Activated naive CD8-positive, alpha-beta T cell treated with anti-CD3 and anti-CD28 coated beads, Interleukin-2, amount 50 U/mL, for 16 hours (primary cell): Measurements from ENCODE around the gene IFIT5.
"Not testable (repeated sequence)": the region's sequence is repeated elsewhere in the genome, so short reads cannot be mapped to it uniquely, and the experiment has no call there.

ENCODE experiments used
- DNase-seq: peaks from one replicate; pipeline ENCODE4 v3.0.0-alpha.2; 2020; ENCODE audit warnings: low read depth, low spot score

IFIT5 gene

DNA sequence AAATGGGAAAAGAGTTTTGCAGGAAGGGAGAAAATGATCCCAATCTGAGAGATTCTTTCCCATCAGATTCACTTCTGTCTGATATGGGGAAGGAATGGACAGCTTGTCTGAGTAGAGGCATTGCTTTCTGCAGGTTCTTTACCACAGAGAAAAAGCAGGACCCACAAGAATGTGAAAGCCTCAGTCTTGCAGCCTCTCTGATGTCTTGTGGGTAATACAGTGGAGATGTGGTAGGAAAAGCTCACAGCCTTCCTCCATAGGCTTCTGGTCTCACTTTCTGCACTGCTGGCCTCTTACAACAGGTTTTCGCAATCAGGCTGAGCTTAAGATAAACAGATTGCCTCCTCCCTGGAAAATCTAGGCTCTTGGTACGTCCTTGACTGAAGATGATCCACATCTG lies 21.4 kb upstream of the IFIT5 start:
- DNase-seq = no peak

DNA sequence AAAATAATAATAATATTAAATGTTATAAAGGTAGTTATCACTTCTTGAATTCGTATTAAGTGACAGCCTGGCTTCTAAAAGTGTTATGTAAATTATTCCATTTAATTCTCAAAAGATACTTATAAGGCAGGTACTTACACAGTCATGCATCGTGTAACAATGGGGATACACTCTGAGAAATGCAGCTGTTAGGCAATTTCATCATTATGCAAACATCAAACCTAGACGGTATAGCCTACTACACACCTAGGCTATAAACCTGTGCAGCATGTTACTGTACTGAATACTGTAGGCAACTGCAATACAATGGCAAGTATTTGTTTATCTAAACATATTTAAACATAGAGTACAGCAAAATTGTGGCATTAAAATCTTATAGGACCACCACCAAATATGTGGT lies 20.5 kb upstream of the IFIT5 start:
- DNase-seq = no peak

DNA sequence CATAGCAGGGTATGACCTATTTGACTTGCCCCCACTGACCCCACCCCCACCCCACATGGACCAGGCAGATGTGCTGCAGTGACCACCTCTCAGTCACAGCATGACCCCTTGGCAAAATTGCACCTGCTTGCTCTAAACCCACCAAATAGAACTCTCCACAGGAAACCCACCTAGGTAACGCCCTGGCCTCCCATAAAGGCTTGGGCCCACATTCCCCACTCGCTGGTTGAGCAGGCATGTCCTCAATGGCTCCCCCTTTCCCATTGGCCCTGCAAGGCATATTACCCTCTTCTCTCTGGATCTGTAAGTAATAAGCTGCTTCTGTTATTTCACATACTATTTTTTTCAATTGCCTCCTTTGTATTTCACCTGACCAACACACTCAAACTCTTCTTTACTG lies 19.2 kb upstream of the IFIT5 start:
- DNase-seq = no peak

DNA sequence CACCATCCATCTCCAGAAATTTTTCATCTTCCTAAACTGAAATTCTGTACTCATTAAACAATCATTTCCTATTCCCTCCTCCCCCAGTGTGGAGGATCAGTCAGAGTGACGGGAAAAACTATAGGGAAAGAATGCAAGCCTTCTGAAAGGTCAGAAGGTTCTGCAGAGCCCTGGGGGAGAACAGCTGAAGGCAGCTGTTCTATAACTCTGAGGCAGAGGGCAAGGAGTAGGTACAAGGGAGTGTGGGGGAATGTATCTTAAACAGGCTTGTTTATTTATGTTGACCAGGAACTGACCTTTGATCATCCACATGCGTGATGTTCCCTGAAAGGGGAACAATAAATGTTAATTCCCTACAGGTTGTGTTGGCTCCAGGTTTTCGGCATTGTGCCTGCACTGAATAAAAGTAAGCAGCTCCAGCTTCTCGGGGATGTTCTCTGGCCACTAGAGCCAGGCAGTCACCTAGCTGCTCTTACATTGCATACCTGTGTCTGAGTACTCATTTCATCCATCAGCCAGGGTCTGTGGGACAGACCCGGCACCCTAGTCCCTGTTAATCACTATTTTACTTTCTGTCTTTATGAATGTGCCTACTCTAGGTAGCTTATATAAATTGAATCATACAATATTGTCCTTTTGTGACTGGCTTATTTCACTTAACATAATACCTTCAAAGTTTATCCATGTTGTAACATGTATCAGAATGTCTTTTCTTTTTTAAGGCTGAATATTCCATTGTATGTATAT lies 16.2 kb upstream of the IFIT5 start:
- DNase-seq = no peak

DNA sequence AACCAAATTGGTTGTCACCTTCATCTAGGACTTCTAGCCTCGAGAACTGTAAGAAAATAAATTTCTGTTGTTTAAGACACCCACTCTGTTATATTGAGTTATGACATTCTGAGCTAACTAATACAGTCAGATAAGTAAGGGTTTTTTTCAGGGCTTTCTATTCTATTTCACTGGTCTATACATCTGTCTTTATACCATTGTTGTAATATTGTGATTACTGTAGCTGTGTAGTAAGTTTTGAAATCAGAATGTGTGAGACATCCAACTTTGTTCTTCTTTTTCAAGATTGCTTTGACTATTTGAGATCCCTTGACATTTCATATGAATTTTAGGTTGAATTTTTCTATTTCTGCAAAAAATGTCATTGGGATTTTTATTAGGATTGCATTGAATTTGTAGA lies 14.4 kb upstream of the IFIT5 start:
- no peak for DNase-seq

DNA sequence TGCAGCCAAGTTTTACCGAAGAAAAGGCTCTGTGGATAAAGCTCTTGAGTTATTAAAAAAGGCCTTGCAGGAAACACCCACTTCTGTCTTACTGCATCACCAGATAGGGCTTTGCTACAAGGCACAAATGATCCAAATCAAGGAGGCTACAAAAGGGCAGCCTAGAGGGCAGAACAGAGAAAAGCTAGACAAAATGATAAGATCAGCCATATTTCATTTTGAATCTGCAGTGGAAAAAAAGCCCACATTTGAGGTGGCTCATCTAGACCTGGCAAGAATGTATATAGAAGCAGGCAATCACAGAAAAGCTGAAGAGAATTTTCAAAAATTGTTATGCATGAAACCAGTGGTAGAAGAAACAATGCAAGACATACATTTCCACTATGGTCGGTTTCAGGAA lies 11.3 kb upstream of the IFIT5 start:
- no peak for DNase-seq

DNA sequence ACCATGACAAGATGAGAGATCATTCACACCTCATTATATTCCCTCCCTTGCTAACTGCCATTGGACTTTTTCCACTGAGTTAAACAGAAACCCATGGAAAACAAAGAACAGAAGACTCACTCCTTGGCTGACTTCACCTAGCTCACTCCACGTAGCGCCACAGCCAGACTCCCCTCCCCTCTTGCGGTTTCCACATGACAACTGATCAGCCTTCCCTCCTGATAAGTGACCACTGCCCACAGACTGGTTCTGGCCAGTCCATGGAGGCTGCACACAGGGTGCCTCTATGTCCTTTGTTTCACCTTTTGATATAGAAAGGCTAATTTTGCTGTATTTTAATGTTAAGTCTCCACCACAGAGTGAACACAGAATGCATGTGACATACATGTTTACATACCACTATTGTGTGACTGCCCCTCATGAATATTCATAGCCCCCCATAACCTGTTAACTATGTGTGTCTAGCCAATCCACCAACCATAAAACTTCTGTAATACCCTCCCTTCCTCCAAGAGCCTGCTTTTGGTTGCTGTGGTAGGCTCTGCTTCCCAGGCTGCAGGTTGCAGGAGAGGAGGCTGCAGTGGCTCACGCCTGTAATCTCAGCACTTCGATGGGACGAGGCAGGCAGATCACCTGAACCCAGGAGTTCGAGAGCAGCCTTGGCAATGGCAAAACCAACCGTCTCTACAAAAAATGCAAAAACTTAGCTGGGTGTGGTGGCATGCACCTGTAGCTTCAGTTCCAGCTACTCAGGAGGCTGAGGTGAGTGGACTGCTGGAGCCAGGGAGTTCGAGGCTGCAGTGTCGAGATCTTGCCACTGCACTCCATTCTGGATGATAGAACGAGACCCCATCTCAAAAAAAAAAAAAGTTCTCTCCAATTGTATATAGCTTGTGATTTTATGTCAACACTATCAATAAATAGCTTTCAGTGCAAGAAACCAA lies 10.0 kb upstream of the IFIT5 start:
- no peak for DNase-seq

DNA sequence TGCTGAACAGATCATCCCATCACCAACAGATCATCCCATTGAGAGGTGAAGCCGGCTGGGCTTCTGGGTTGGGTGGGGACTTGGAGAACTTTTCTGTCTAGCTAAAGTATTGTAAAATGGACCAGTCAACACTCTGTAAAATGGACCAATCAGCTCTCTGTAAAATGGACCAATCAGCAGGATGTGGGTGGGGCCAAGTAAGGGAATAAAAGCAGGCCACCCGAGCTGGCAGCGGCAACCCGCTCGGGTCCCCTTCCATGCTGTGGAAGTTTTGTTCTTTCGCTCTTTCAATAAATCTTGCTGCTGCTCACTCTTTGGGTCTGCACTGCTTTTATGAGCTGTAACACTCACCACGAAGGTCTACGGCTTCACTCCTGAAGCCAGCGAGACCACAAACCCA lies 8.2 kb upstream of the IFIT5 start:
- DNase-seq = not testable (repeated sequence)

DNA sequence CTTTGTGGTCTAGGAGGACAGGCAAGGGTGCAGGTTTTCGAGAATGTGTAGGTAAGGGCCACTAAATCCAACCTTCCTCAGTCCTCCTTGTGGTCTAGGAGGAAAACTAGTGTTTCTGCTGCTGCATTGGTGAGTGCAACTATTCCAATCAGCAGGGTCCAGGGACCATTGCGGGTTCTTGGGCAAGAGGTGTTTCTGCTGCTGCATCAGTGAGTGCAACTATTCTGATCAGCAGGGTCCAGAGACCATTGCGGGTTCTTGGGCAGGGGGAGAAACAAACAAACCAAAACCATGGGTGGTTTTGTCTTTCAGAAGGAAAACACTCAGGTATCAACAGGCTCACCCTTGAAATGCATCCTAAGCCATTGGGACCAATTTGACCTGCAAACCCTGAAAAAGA lies 6.6 kb upstream of the IFIT5 start:
- not testable (repeated sequence) for DNase-seq

DNA sequence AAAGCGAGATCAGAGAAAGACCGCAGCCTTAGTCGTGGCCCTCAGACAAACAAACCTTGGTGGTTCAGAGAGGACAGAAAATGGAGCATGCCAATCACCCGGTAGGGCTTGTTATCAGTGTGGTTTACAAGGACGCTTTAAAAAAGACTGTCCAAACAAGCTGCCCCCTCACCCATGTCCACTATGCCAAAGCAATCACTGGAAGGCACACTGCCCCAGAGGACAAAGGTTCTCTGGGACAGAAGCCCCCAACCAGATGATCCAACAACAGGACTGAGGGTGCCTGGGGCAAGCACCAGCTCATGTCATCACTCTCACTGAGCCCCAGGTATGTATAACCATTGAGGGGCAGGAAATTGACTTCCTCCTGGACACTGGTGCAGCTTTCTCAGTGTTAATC lies 5.1 kb upstream of the IFIT5 start:
- not testable (repeated sequence) for DNase-seq

DNA sequence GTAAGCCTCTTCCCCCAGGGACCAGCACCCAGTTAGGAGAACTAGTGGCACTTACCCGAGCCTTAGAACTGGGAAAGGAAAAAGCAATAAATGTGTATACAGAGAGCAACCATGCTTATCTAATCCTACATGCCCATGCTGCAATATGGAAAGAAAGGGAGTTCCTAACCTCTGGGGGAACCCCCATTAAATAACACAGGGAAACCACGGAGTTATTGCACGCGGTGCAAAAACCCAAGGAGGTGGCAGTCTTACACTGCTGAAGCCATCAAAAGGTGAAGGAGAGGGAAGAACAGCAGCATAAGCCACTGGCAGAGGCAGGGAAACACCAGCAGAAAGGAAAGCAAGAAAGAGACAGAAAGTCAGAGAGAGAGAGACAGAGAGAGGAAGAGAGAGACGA lies 3.8 kb upstream of the IFIT5 start:
- not testable (repeated sequence) for DNase-seq

DNA sequence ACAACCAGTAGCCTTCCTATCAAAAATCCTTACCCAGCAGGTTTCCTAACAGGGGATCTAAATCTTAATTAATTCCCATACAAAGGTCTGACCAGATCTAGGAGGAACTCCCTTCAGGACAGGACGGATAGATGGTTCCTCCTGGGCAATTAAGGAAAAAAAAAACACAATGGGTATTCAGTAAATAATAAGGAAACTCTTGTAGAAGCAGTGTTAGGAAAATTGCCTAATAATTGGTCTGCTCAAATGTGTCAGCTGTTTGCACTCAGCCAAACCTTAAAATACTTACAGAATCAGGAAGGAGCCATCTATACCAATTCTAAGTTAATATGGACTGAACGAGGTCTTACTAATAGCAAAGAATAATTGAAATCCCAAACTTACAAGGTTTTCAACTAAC lies 3.2 kb upstream of the IFIT5 start:
- not testable (repeated sequence) for DNase-seq

DNA sequence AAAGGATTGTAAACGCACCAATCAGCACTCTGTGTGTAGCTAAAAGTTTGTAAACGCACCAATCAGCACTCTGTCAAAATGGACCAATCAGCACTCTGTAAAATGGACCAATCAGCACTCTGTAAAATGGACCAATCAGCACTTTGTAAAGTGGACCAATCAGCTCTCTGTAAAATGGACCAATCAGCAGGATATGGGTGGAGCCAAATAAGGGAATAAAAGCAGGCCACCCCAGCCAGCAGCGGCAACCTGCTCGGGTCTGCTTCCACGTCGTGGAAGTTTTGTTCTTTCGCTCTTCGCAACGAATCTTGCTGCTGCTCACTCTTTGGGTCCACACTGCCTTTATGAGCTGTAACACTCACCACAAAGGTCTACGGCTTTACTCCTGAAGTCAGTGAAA lies 2.1 kb upstream of the IFIT5 start:
- DNase-seq = not testable (repeated sequence)

DNA sequence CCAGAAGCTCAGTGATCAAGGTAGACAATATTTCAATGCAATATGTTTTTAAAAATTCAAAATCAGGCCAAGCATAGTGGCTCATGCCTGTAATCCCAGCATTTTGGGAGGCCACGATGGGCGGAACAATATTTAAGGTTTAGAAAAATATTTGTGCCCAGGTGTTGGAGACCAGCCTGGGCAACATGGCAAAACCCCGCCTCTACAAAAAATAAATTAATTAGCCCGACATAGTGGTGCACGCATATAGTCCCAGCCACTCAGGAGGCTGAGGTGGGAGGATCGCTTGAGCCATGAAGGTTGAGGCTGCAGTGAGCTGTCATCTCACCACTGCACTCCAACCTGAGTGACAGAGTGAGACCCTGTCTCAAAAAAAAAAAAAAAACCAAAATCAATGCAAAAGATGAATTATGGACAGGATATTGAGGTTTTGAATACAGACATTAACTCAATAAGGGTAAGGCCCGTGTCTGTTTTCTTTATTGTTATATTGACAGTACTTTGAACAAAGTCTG lies 913 bp upstream of the IFIT5 start:
- DNase-seq = no peak

DNA sequence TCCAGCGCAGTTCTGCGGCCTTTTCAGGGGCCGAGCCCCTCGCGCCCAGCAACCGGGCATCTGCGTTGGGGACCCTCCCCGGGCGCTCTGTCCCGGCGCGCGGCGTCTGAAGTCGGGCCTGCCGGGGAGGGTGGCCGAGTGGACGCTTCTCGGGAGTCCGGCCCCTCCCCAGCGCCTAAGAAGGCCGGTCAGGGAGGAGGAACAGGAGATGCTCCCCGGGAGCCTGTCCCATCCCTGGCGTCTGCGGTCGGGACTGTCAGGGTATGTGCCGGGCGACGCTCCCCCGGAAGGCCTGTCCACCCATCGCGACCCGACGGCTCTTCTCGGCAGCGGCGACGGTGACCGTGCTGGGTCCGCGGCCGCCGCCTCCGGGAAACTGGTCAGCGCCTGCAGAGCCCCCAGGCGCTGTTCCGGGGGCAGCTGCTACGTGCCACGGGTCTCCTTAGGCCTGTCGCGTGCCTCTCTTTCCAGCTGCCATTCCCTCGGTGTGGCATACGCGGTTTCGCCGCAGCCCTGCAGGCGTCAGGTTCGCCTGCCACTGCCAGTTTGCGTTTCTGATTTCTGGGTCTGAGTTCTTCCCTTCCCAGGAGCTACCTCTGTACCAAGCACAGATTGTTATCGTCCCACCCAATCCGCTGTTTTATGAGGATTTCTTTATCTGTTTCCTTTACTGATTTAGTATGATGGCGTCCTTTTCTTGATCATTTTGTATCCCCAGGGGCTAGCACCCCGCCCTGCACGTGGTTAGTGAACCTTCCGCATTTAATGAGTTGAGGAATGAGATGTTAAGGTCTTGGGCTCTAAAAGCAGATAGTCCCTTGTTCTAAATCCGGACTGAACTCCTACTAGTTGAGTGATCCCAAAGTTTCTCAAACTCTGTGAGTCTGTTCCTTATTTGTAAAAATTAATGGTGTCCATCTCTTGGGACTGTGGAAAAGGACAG lies 782 bp downstream of the IFIT5 start:
- no peak for DNase-seq

DNA sequence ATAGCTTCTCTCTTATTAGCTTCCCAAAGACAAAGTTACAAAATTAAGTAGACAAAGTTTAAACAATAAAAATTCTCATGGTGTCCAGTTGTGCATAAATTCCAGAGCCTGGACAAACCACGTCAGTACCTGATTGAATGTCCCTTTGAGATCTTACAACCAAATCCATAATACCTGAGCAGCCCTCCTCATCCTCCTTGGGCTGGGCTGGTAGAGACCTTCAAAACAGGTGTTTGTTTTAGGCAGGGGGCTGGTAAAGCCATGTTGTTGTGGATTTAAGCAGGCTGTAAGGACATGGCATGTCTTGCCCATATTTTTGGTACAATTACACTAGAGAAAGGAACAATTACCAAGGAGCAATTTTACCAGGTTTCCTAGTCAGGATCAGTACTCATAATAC lies 2.1 kb downstream of the IFIT5 start:
- no peak for DNase-seq

DNA sequence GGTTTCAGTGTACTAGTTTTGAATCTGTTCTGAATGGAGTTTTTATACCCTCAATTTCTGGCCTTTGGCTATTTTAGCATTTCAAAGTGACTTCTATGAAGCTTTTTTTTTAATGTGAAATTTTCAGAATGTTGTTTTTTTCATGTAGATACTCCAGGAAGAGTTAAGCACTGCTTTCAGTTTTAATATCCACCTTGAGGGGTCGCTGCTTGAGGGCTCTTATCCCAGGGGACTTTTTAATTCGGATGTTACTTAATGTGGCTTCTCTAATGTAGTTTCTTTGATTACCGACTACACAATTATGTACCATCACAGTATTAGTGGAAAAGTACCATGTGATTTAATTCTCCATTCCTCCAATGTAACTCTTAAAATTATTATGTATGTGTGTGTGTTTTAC lies 5.2 kb downstream of the IFIT5 start:
- no peak for DNase-seq

DNA sequence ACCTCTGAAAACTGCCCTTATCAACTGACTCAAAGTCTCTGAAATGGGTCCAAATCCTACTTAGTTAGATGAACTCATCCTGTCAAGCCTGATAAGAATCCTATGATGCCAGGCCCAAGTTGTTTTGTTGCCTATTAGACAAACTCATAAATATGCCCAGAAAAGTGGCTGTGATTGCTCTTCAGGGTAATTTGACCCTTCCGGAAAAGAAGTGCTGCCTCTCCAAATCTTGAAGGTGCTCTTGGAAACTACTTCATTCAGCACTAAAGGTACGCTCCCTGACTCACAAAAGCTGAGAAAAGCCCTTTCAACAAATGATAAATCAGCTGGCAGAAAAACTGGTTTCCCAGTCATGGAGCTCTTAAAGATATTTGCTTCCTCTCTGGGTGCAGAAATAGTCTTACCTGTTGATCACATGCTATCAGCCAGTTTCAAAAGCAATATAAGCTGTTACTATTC lies 6.7 kb downstream of the IFIT5 start:
- DNase-seq = no peak

DNA sequence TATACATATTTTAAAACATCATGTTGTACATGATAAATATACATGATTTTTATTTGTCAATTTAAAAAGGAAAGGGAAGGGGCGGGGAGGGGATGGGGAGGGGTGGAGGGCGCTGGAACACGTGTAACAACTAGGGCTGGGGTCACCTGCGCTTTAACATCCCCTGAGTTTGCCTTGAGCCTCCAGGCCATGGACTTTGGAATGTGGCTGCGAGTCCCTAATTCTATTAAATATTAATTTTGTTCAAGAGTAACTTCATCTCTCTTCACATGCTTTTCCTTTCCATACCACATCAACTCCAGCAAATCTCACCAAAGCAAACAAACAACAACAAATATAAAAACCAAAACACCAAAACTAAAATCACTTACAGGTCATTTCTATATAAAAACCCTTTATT lies 10.6 kb downstream of the IFIT5 start:
- no peak for DNase-seq

DNA sequence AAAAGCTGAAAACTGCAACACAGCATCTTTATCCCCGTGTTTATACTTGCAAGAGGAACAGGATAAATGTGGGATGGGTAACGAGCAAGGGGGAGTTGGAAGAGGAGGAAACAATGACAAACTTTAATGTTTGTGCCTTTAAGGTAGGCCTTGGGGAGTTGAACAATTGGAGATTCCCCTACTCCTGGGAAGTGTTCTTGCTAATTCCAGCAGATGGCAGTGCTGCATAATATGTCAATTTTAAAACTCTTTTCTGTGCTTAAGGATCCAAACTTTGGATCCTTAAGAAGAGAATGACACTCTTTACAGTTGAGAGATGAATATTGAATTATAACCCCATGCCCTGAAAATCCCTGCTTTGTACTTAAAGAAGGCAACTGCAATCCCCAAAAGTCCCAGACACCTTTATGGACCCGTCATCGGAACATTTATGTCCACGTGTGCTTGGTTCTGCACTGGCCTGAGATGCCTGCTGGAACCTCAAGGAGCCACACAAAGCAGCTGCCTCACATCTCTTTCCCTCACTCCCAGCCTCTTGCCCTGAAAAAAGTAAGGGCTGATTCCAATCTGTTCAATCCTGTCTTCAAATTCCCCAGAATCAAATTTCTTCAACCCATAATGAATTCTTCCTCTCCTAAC lies 12.0 kb downstream of the IFIT5 start:
- no peak for DNase-seq

DNA sequence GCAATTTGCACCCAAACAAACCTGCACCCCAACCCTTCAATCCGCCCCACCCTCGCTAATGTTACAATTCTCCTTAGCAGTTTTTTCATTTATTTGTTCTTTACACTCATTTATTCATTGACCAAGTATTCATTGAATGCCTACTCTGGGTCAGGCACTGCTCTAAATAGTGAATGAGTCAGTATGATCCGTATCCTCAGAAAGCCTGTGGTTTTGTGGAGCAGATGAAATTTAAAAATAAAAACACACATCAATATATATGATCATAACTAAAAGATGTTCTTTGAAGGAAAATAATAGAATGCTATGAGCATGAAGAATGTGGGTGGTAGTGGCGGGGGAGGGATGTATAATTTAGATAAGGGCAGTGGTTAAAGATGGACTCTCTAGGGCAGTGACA lies 13.3 kb downstream of the IFIT5 start:
- no peak for DNase-seq
